HCT116 (cell line): Measurements from ENCODE around the gene POLR3G.

Experiments used
- CEBPB ChIP-seq: IDR thresholded peaks from 2 replicates; pipeline ENCODE4 v1.6.1; 2012; ENCODE audit warnings: low read depth
- CTCF ChIP-seq, 3 experiments: fragments of 200-600 bp in 1 of 3; sonication (generic) in 1 of 3; IDR thresholded peaks in 2 of 3; conservative IDR thresholded peaks in 1 of 3; 2 replicates each; pipeline ENCODE4 v1.5.1; 2012 to 2017; ENCODE audit warnings: low read depth in 2 of 3, low read length in 2 of 3, antibody characterized with exemption in 1 of 3, borderline replicate concordance in 1 of 3, control low read depth in 1 of 3, mild to moderate bottlenecking in 1 of 3, mixed read lengths in 1 of 3, mixed run types in 1 of 3, moderate library complexity in 1 of 3; ENCODE audit not compliant: insufficient read depth in 1 of 3
- EGR1 ChIP-seq: IDR thresholded peaks from 2 replicates; pipeline ENCODE4 v1.6.1; 2012; ENCODE audit warnings: low read depth
- EZH2 ChIP-seq: fragments of 200-600 bp; sonication (generic); IDR thresholded peaks from 2 replicates; pipeline ENCODE4 v1.6.1; 2017; ENCODE audit warnings: antibody characterized with exemption, mixed run types
- EZH2phosphoT487 ChIP-seq: fragments of 200-600 bp; IDR thresholded peaks from 2 replicates; pipeline ENCODE4 v1.6.1; 2018; ENCODE audit warnings: antibody characterized with exemption, borderline replicate concordance
- POLR2A ChIP-seq: IDR thresholded peaks from 2 replicates; pipeline ENCODE4 v1.7.0; 2011; ENCODE audit warnings: borderline replicate concordance; ENCODE audit not compliant: insufficient read depth, insufficient read length; ENCODE audit errors: extremely low read depth
- RAD21 ChIP-seq: IDR thresholded peaks from 2 replicates; pipeline ENCODE4 v1.6.1; 2012; ENCODE audit warnings: low read depth, mild to moderate bottlenecking
- SIN3A ChIP-seq: IDR thresholded peaks from 2 replicates; pipeline ENCODE4 v1.6.1; 2012; ENCODE audit warnings: low read depth
- TCF7L2 ChIP-seq: IDR thresholded peaks from 2 replicates; pipeline ENCODE4 v1.7.0; 2011; ENCODE audit warnings: borderline replicate concordance, inconsistent platforms; ENCODE audit not compliant: insufficient read depth, insufficient read length; ENCODE audit errors: extremely low read depth
- ZFX ChIP-seq: fragments of 450-650 bp; IDR thresholded peaks from 2 replicates; pipeline ENCODE4 v1.6.1; 2017

GRCh38 chr5:90553711-90554110, 79.0 kb downstream of the POLR3G start:
- TF ChIP-seq CTCF (IDR thresholded peaks at IDR 0.05 in 2 of 3, conservative IDR thresholded peaks at IDR 0.05 in 1 of 3; ENCODE audit: borderline replicate concordance in 1 of 3, insufficient read depth in 1 of 3, low read depth in 2 of 3, low read length in 2 of 3) (no peak), POLR2A (no peak), EZH2 (no peak), CEBPB (no peak), EZH2phosphoT487 (no peak), ZFX (no peak), TCF7L2 (no peak), RAD21 (no peak), EGR1 (no peak), SIN3A (no peak)
